OCI-LY1 (cell line): Measurements from ENCODE around the gene MRRF.

Experiments
- CTCF ChIP-seq: fragments of 200-600 bp; sonication (generic), shearing (Covaris generic); IDR thresholded peaks from 2 replicates; pipeline ENCODE4 v1.5.1; 2017; ENCODE audit warnings: mild to moderate bottlenecking, antibody characterized with exemption, low read length, moderate library complexity, mixed read lengths
- EZH2 ChIP-seq: fragments of 200-600 bp; sonication (generic), shearing (Covaris generic); IDR thresholded peaks from 2 replicates; pipeline ENCODE4 v1.8.0; 2017; ENCODE audit warnings: borderline replicate concordance, mixed run types, mild to moderate bottlenecking, antibody characterized with exemption, low read length, moderate library complexity, mixed read lengths

GRCh38 chr9:122228568-122229484 is 35.9 kb upstream of the MRRF start, which contains the start of gene LHX6:
- TF ChIP-seq CTCF (no peak), EZH2 (no peak)
